Activated naive CD4-positive, alpha-beta T cell treated with anti-CD3 and anti-CD28 coated beads, Interleukin-2, amount 50 U/mL, for 16 hours (primary cell): ENCODE results near the gene NRP1.

Experiments
- DNase-seq: peaks from one replicate; pipeline ENCODE4 v3.0.0-alpha.2; 2020

Gene NRP1

DNA sequence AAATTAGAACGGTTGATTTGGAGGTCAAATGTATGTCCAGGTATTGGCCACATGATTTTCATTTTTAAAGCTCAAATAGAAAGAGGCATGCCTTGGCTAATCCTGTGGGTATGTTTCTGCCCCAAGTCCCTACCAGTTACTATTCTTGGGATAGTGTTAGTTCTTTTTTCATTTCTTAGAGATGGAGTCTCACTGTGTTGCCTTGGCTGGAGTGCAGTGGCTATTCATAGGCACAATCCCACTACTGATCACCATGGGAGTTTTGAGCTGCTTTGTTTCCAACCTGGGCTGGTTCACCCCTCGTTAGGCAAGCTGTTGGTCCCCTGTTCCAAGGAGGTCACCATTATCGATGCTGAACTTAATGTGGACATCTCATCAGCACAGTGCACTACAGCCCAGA, 46.3 kb downstream of the NRP1 start:
- DNase-seq = no peak

DNA sequence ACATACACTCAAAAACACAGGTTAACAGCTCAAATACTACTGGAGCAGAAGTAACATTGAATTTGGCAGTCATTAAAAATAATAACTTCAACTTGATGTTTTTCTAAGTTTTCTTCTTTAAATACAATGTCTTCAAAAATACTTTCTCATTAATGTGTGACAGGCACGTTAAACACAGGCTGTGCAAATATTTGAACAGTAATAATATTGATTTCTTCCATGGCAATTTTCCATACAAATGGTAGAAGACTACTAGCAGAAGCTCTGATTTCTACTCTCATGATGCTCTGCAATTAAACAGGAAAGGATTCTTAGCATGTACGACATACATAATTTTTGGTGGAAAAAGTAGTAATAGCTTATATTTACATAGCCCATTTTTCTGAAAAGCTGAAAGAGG, 47.4 kb downstream of the NRP1 start:
- no peak for DNase-seq

DNA sequence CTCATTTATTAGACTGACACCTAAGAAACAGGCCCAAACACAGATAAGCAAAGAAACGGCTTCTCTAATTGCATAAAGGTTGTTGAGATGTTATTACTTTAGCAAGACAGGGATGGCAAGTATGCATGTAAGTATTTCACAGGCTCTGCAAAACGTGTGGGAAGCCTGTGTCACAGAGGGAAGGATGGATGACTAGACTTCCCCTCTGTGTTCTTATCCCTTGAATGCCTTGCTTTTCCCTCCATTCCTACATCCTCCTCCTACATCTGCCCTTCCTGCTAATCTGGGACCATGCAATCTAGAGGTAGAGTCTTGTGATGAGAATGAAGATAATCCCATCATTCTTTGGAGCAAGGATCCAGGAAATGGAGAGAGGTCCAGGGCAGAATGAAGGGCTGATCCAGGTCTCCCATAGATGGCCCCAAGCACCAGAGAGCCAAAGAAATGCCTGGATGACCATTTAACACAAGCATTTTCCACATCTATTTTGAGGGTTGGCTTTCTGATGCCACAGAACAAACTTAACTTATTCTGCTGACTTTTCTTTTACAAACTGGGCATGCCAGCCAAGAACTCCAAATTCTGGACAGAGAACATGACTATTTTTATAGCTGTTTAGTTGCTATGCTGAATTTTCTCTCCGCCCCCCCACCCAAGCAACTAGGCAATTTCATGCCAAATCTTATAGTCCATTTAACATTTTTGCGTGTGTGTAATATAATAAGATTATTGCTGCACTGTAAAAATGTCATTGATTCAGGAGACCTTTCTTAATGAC, 48.1 kb downstream of the NRP1 start:
- no peak for DNase-seq

DNA sequence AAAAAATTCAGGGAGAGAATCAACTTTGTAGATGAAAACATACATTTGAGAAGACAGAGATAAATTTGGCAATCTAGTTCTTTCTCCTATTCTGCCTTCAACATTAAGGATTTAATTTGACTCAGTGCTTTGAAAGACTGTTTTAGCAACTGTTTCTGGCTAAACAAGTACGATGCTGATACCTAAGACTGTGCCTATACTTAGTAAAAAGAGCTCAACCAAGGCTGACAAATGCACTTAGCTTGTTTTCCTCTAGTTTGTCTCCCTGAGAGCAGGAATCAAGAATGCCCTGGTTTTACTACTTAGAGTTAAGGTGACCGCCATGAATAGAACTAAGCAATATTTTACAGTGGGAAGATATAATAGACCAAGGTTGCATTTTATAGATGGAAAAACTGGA, 49.5 kb downstream of the NRP1 start:
- no peak for DNase-seq

DNA sequence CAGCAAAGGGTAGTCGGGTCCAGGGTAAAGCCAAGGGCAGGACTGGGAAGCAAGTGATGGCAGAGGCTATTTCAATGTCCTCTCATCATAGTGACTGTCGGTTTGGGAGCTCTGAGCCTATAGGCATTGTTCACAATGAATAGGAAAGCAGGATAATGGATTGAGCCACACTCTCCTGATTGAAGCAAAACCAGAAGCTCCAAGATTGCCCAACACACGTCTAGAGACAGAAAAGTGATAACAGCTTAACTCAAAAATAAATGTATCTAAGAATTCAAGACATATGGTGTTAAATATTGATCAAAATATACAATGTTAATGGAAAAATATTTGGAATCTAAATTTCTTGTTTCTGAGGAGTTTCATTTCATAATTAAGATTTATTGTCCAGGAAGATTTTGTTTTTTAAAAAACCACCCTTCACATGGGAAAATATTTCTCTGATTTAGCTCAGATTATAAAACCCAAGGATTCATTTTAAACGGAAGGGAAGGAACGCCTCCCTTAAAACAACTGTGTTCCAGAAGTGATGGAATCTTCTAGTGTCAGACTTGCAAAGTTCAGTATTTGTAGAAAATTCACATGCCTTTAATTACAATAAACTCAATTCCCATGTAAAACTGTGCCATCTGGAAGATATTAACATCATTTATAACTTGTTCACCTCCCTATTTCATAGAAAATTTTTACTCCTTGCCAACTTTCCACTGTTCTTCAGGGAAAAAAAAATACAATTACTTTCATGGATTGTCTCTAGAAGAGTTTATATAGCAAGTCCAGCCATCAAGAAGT, 54.5 kb downstream of the NRP1 start:
- no peak for DNase-seq

DNA sequence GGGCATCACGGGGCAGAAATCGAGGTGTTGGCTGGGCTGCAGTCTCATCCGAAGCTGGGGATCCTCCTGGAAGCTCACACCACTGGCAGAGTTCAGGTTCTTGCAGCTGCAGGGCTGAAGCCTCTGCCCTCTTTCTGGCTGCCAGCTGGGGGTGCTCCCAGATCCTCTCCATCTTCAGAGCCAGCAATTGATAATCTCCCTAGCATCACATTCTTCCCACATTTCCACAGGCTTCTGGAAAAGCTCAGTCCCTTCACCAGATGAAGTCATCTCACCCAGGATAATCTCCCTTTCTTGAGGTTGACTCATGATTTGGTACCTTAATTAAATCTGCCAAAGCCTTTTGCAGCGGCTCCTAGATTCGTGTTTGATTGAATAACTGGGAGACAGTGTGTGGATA, 55.2 kb downstream of the NRP1 start:
- no peak for DNase-seq

DNA sequence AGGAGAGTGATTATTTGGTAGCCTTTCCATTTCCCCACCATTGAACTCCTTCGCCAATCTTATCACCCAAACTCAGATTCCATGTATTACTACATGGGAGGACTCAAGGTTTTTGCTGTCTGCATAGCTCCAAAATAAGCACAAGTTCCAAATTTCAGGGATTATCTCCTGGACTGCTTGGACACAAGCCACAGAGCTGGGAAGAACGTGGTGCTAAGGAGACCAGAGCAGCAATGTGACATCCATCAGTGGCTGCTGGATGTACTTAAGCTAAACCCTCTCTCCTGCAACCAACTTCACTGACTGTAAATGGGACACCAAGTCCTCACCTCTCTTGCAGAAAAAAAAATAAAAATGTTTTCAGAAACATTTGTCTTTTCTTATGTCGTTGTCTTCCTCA, 56.3 kb downstream of the NRP1 start:
- DNase-seq = no peak

DNA sequence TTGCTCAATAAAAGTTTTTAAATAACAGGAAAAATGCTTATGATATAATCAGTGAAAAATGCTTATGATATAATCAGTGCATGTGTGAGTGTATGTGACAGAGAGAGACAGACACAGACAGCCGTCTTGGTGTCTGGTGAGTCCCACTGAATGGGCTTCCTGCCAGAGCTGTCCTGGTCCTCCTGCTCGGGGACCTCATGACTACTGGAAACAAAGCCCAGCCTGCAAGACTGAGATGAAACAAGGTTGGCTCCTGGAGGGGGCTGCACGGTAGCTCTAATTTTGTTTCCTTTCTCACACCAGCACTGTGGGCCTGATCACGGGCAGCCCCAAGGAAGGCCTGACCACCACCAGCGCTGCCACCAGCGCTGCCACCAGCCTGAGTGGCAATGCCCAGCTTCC, 57.3 kb downstream of the NRP1 start:
- no peak for DNase-seq

DNA sequence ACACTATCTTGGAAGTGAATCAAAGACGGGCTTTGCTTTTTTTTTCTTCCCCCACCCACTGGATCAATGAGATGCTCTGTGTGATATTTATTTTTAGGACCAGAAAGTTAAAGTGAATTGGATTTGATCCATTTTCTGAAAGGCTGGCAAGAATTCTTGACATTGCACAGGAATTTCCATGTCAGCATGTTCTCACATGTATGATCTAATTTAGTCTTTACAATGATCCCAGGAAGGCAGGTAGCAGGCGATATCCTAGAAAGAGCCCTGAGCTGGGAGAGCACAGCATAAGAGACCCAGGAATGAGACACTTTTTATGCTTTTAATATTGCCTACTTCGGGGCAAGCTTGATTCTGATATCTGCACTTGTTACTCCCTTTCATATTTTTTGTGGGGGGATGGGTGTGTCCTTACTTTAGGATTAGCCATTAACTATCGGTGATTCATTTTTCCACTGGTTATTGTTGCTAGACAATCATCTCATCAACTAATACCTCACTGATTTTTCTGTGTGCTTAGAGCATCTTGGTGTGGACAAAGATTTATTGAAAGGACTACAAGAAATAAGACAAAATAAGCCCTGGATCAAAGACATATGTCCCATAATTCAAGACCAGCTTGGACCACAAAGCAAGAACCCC, 58.1 kb downstream of the NRP1 start:
- DNase-seq = no peak

DNA sequence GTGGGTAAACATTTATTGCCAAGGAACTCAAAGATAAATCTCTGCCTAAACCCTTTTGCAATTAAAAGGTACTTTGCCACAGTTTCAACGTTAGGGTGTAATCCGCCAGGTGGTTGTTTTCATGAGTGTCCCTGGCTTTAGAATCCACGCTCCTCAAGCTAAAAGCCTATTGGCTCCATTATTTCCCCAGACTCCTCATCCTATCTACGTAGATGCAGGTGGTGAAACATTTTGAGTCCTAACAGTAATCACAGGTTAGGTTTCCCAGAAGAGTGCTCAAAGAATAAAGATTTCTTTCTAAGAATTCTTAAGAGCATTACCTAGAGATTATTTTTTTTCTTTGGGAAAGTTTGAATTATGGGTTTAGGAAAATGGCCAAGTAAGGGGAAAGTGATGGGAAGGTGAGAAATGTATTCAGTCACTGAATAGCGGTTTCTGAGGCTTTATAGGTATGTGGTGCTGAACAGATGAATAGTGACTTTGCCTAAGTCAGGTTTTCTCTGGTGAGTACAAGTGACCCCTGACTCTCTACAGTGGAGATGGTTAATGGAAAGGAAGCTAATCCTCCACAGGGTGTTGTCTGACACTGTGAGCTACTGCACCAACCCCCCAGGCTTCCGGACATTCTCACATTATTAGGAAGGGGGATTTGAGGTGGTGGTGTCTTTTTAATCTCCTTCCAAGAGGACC, 60.2 kb downstream of the NRP1 start:
- no peak for DNase-seq

DNA sequence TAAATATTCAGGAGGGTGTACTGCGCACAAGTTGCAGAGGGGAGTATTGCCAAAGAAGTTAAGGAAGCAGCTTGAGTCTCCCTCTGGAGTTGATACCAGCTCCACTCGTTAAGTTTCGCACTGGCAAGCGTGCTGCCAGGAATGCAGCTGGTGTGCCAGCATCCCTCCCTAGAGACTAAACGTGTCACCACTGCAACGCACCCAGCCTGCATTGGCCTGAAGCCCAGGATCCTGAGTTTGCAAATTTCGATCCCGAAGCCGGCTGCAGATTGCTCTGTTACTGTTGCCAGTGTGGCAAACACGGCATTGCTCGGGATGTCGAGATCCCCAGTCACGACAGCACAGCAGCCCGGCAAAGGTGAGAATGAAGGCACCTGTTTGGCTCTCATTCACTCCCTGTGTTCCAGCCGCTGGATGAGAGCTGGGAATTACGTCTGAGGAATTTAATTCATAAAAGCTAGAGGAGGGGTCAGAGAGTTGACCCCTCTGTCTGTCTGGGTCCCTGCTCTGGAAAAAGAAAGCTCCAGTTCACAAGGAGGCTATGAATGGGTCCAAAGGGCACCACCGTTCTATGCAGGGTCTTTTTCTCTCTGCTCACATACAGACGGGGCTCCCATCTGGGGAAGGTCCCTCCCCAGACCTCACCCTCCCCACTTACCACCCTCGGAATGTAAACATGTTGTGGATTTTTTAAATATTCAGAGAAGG, 61.0 kb downstream of the NRP1 start:
- no peak for DNase-seq

DNA sequence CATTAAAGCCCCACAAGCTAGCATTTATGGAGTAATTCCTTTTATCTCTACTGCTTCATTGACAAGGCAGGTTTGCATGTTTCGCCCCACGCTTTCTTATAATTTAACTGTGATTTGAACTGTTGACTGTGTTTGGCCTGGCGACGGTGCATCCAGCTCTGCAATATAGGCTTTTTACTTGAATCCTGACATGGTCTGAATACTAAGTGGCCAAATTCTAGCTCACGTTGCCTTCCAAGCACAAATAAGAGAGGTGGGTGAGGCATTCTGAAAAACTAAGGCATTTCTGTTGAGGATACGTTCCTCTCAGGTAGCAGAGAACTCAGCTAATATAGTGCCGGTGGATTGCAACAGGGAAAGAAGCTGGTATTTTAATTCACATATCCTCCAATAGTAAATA, 61.8 kb downstream of the NRP1 start:
- no peak for DNase-seq

DNA sequence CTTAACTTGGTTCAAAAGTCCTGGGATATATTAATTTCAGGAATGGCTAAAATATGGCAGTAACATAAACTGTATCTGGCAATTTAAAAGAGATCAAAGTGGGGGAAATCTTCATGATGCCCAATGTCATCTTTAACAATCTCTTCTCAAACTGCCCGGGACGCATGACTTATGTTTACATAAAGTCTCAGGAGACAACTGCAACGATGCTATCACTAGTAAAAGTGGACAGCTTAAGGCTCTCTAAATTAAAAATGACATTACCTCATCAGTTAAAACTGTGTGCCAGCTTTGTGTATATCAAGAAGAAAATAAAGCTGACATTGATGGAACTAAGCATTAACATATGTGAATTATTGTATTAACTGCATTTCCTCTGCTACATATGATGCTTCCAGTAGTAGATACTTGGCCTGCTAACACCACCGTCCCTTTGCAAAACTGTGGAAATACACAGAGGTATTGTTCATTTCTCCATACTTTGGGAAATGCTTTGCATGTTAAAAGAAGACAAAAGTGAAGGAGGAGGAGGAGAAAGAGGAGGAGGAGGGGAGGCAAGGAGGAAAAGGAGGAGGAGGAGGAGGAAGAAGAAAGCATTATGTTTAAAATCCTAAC, 62.4 kb downstream of the NRP1 start:
- no peak for DNase-seq

DNA sequence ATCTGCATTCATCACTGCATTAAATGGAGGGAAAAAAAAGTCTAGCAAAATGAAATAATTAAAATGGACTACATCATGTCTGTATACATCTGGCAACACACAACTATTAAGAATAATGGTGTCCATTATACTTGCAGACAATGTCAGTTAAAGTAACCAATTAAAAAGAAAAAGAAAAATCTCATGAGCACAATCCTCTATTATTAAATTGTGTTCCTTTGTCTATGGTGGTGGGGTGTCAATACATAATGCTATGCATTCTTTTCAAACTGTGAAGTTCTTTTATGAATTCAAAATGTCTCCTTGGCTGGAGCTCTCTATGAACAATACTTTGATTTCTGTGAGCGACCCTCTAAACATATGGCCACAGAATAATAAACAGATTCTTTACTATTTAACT, 63.5 kb downstream of the NRP1 start:
- DNase-seq = no peak

DNA sequence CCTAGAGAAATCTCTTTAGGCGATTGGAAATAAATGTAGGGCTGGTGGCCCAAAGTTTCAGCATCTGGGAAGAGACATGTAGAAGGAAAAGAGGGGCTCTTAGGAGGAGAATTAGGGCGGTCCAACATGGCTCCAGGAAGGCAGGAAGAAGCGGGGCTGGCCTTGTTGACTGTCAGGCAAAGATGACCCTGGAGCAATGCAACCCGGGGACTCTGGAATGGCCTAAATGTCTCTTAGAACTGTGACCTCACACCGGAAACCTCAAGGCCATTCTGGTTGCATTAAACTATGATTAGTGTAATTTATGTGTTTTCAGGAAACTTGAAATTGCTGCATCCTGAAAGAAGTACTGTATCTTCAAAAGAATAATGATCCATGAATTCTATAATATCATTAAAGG, 66.8 kb downstream of the NRP1 start:
- DNase-seq = no peak

DNA sequence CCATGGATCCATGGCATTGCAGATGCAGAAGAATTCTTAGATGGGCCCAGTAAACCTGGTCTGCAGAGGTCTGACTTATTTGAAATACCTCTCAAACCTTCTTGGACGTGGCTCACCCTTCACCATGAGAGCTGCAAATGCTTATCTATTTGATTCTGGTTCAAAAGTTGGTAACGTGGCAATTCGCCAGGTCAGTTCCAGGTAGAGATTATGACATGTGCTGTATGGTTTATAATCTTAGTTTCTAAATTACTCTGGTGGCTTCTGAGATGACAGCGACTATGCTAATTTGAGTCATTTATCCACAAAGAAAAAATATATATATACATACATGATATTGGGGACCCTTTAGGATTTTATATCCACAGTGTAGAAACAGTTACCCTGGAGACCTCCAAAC, 68.8 kb downstream of the NRP1 start:
- peak; percentile 61 for DNase-seq

DNA sequence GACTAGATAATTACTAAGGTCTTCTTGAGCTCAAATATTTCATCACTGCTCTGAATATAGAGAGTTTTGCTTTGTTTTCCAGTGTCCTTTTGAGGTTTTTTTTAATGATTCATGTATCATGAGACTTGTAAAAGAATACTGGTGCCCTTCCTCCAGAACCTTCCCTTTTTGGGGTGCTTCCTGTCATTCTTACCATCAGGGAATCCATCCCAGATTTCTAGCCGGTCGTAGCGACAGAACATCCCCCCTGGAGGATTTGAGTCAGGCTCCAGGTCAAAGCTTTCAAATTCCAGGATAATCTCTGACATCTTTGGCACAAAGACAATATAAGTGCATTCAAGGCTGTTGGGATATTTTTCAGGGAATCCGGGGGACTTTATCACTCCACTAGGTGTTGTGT, 71.0 kb downstream of the NRP1 start:
- DNase-seq = no peak

DNA sequence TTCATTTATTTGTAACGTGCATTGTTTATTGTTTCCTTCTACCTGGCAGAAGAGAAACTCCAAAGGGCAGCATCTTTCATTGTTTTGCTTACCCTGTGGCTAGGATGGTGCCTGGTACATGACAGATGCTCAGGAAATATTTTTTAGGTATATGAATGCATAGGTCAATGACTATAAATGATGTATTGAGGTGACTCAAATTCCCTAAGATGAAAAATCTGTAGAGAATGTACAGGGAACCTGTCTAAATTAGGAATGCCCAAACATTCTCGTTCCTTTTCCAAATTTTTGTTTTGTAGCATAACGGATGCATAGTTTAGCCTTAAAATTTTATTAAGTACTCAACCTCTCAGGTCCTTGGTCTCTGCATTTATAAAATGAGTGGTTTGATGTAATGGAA, 71.6 kb downstream of the NRP1 start:
- no peak for DNase-seq

DNA sequence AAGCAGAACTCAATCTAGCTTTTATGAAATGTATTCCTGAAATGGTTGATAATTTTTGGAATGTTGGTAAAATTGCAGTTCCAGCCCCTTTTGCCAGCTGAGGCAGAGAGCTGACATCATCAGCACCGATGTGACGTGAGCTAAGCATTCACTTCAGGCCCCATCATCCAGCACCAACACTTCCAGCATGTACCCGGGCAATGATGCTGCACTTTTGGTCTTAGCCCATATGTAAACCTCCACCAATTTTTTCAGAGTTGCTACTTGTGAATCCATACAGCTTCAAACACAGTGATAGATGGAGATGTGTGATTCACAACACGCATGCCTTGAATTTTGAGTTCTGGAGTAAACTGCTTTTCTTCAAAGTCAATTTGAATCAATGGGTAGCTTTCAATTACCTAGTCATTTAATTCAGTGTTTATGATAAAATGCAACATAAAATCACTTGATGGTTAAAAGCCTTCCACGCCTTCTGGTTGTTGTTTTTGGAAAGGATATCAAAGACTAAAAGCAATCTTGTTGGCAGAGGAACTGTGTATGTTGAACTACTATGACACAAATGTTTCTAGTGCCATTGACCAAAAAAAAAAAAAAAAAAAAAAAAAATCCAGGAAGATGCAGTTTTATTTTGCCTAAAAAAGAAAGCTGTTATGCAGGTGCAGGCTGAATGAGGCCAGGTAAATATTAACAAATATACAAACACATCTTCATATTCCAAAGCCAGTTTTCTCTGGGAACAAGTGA, 73.9 kb downstream of the NRP1 start:
- no peak for DNase-seq

DNA sequence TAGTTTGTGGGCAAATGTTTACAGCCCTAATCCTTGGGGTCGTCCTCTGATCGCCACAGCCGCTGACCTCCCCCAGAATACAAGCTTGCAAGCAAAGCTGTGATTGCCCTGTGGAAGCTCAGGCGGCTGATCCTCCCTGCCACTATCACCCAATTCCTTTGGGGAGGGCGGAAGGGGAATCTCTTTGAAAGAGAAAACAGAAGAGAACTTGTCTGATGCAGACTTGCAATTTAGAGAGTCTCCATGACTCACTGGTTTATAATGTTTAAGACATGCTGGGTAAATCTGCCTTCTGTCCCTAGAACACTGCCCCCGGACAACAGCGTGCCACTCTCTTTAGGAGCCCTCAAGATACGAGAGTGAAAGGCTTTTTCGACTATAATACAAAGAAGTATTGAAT, 75.5 kb downstream of the NRP1 start:
- DNase-seq = no peak

DNA sequence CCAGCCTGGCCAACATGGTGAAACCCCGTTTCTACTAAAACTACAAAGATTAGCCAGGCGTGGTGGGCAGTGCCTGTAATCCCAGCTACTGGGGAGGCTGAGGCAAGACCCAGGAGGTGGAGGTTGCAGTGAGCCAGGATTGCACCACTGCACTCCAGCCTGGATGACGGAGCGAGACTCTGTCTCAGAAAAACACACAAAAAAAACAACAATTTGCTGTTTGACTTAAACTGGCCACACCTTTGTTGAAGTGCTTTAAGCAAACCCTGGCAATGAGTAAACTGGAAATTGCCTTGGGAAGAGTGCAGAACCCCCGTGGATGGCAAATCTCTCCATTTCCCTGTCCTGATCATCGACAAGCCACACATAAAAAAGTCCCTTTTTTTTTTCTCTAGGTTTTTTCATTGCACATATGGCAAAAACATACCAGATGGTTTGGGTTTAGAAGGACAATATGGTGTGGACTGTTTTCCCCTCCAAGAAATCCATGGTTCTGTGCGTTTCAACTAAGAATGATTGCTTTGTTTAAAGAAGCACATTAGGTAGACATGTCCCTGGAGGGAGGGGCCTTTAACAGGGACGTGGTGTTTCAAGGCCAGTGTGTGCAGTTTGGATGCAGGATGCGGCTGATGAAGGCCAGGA, 76.9 kb downstream of the NRP1 start:
- DNase-seq = no peak
